Mesendoderm (in vitro differentiated cells): ENCODE data around the gene KIAA1549.

ENCODE experiments used
- DNase-seq: peaks from one replicate; pipeline ENCODE4 v3.0.0; 2013
- H2AK5ac ChIP-seq: 2 replicates; pipeline ENCODE4 v1.6.1; 2013; ENCODE audit warnings: low read length, inconsistent platforms
- H2BK120ac ChIP-seq: 2 replicates; pipeline ENCODE4 v1.6.1; 2013; ENCODE audit warnings: low read depth, mild to moderate bottlenecking, low read length, moderate library complexity, mixed read lengths
- H2BK15ac ChIP-seq: replicated peaks from 2 replicates; pipeline ENCODE4 v1.6.1; 2013; ENCODE audit warnings: low read depth, mild to moderate bottlenecking, moderate library complexity
- H2BK5ac ChIP-seq: 2 replicates; pipeline ENCODE4 v1.6.1; 2013; ENCODE audit warnings: low read length, inconsistent platforms
- H3K18ac ChIP-seq: 2 replicates; pipeline ENCODE4 v1.6.1; 2013; ENCODE audit warnings: mild to moderate bottlenecking, low read length, mixed read lengths
- H3K23ac ChIP-seq: one replicate; pipeline ENCODE4 v1.6.1; 2013; ENCODE audit warnings: low read length
- H3K27ac ChIP-seq: 2 replicates; pipeline ENCODE4 v1.5.1; 2013; ENCODE audit warnings: low read depth, mild to moderate bottlenecking, inconsistent platforms, low read length, moderate library complexity
- H3K27me3 ChIP-seq: 2 replicates; pipeline ENCODE4 v1.6.1; 2013; ENCODE audit warnings: low read length, control low read depth, mild to moderate bottlenecking, inconsistent platforms; ENCODE audit not compliant: insufficient read depth, poor library complexity
- H3K36me3 ChIP-seq: 2 replicates; pipeline ENCODE4 v1.6.1; 2013; ENCODE audit warnings: low read length, inconsistent platforms; ENCODE audit not compliant: control insufficient read depth, insufficient read depth
- H3K4ac ChIP-seq: one replicate; pipeline ENCODE4 v1.6.1; 2013; ENCODE audit warnings: low read depth, mild to moderate bottlenecking, low read length, moderate library complexity
- H3K4me1 ChIP-seq: 2 replicates; pipeline ENCODE4 v1.6.1; 2013; ENCODE audit warnings: low read depth, low read length, inconsistent platforms; ENCODE audit not compliant: control insufficient read depth
- H3K4me2 ChIP-seq: 2 replicates; pipeline ENCODE4 v1.6.1; 2013; ENCODE audit warnings: low read length
- H3K4me3 ChIP-seq: 2 replicates; pipeline ENCODE4 v1.5.1; 2013; ENCODE audit warnings: mild to moderate bottlenecking, low read length
- H3K56ac ChIP-seq: one replicate; pipeline ENCODE4 v1.6.1; 2013; ENCODE audit warnings: low read length
- H3K79me1 ChIP-seq: 2 replicates; pipeline ENCODE4 v1.6.1; 2013; ENCODE audit warnings: low read length, inconsistent platforms
- H3K79me2 ChIP-seq: 2 replicates; pipeline ENCODE4 v1.6.1; 2013; ENCODE audit warnings: mild to moderate bottlenecking, low read length; ENCODE audit not compliant: control insufficient read depth, insufficient read depth
- H3K9ac ChIP-seq: 2 replicates; pipeline ENCODE4 v1.6.1; 2013; ENCODE audit warnings: low read length, inconsistent platforms
- H4K5ac ChIP-seq: one replicate; pipeline ENCODE4 v1.6.1; 2013; ENCODE audit warnings: low read length
- H4K8ac ChIP-seq: one replicate; pipeline ENCODE4 v1.6.1; 2013; ENCODE audit warnings: low read depth, mild to moderate bottlenecking, control low read depth, low read length, moderate library complexity
- WGBS: extraction: QIAGEN DNeasy Blood & Tissue Kit; methylation state at CpG from one replicate; pipeline ENCODE4 v1.1.7; 2013; ENCODE audit warnings: low lambda C conversion rate, missing lambda C conversion rate; ENCODE audit not compliant: insufficient coverage; ENCODE audit errors: extremely low coverage; 5-methylcytosine and 5-hydroxymethylcytosine counted together

The KIAA1549 gene

GRCh38 chr7:138954545-138955475, 26.4 kb downstream of the KIAA1549 start:
- Histone ChIP-seq H3K9ac (no peak overlapping the region), H2BK5ac (no peak overlapping the region), H3K4ac (no peak overlapping the region), H4K8ac (no peak overlapping the region), H3K79me1 (no peaks in the 10 kb centered on the region), H3K27me3 (no peaks in the 10 kb centered on the region), H2BK120ac (no peak overlapping the region), H3K4me1 (no peaks in the 10 kb centered on the region), H3K56ac (peak overlapping the region; percentile 4), H2AK5ac (no peak overlapping the region), H3K27ac (no peak overlapping the region), H3K4me2 (no peak overlapping the region), H3K36me3 (no peaks in the 10 kb centered on the region), H3K18ac (no peak overlapping the region), H3K79me2 (no peaks in the 10 kb centered on the region), H4K5ac (no peak overlapping the region), H3K4me3 (no peak overlapping the region), H3K23ac (no peak overlapping the region), H2BK15ac (no peak overlapping the region)
- WGBS = no CpG with 5 or more reads among the region's 14 CpGs
- DNase-seq = peak; percentile 55

DNA sequence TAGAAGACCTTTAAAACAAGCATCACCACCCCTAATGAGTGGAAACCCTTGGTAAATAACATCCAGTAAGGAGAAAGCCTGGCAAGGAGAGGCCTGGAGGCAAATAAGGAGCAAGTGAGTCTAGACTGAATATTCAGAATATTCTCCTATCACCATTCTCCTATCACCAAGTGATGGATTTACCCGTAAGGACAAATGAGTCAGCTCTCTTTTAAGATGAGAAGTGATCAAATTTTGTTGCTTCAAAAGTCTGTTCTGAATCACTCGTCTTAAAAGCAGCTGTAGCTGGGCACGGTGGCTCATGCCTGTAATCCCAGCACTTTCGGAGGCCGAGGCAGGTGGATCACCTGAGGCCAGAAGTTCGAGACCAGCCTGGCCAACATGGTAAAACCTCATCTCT, 28.4 kb downstream of the KIAA1549 start:
- no peak overlapping the region for H2BK120ac ChIP-seq
- no peaks in the 10 kb centered on the region for H3K79me2 ChIP-seq
- H2BK5ac ChIP-seq = no peak overlapping the region
- no peak overlapping the region for H3K9ac ChIP-seq
- H3K27me3 ChIP-seq = no peaks in the 10 kb centered on the region
- H2AK5ac ChIP-seq = no peak overlapping the region
- H4K5ac ChIP-seq = no peak overlapping the region
- no peak overlapping the region for H3K18ac ChIP-seq
- no peak overlapping the region for H2BK15ac ChIP-seq
- no peak overlapping the region for H3K27ac ChIP-seq
- H4K8ac ChIP-seq = no peak overlapping the region
- H3K4ac ChIP-seq = no peak overlapping the region
- no peak overlapping the region for H3K23ac ChIP-seq
- WGBS = no CpG with 5 or more reads among the region's 6 CpGs
- H3K4me3 ChIP-seq = no peak overlapping the region
- no peak overlapping the region for H3K4me2 ChIP-seq
- no peak for DNase-seq
- no peak overlapping the region for H3K56ac ChIP-seq
- H3K36me3 ChIP-seq = no peaks in the 10 kb centered on the region
- peaks cover 3% of the 10 kb centered on the region for H3K79me1 ChIP-seq
- H3K4me1 ChIP-seq = no peaks in the 10 kb centered on the region

GRCh38 chr7:138951953-138952352, 29.2 kb downstream of the KIAA1549 start:
- Histone ChIP-seq H3K79me2 (no peaks in the 10 kb centered on the region), H3K18ac (no peak overlapping the region), H3K36me3 (no peaks in the 10 kb centered on the region), H3K27ac (no peak overlapping the region), H3K9ac (no peak overlapping the region), H4K8ac (no peak overlapping the region), H2BK15ac (no peak overlapping the region), H3K27me3 (no peaks in the 10 kb centered on the region), H2BK5ac (no peak overlapping the region), H3K23ac (no peak overlapping the region), H2AK5ac (no peak overlapping the region), H3K4ac (no peak overlapping the region), H3K4me2 (no peak overlapping the region), H2BK120ac (no peak overlapping the region), H3K79me1 (peaks cover 3% of the 10 kb centered on the region), H3K4me1 (no peaks in the 10 kb centered on the region), H3K56ac (no peak overlapping the region), H3K4me3 (no peak overlapping the region), H4K5ac (no peak overlapping the region)
- no peak for DNase-seq
- no CpG with 5 or more reads among the region's 9 CpGs for WGBS

GRCh38 chr7:138949421-138950088, 31.6 kb downstream of the KIAA1549 start:
- Histone ChIP-seq H3K79me1 (peaks cover 5% of the 10 kb centered on the region), H3K36me3 (no peaks in the 10 kb centered on the region), H3K4me3 (no peak overlapping the region), H3K56ac (no peak overlapping the region), H2AK5ac (no peak overlapping the region), H3K4ac (no peak overlapping the region), H3K23ac (no peak overlapping the region), H2BK15ac (no peak overlapping the region), H3K4me2 (no peak overlapping the region), H3K4me1 (peaks cover 4% of the 10 kb centered on the region), H3K27ac (no peak overlapping the region), H4K8ac (no peak overlapping the region), H2BK120ac (no peak overlapping the region), H3K9ac (no peak overlapping the region), H4K5ac (no peak overlapping the region), H3K79me2 (no peaks in the 10 kb centered on the region), H3K18ac (no peak overlapping the region), H3K27me3 (no peaks in the 10 kb centered on the region), H2BK5ac (no peak overlapping the region)
- WGBS = no CpG with 5 or more reads among the region's 12 CpGs
- DNase-seq = no peak

- Histone ChIP-seq H3K36me3 (no peaks in the 10 kb centered on the region), H3K56ac (no peak overlapping the region), H3K4me3 (no peak overlapping the region), H3K18ac (no peak overlapping the region), H3K4me1 (peaks cover 4% of the 10 kb centered on the region), H3K4me2 (no peak overlapping the region), H3K79me1 (peaks cover 5% of the 10 kb centered on the region), H3K79me2 (no peaks in the 10 kb centered on the region), H4K8ac (no peak overlapping the region), H2AK5ac (no peak overlapping the region), H2BK15ac (no peak overlapping the region), H3K27ac (no peak overlapping the region), H3K27me3 (no peaks in the 10 kb centered on the region), H3K23ac (no peak overlapping the region), H4K5ac (no peak overlapping the region), H3K9ac (no peak overlapping the region), H2BK5ac (no peak overlapping the region), H2BK120ac (no peak overlapping the region), H3K4ac (no peak overlapping the region)
- WGBS = no CpG with 5 or more reads among the region's 6 CpGs
- no peak for DNase-seq
These were observed 32.8 kb downstream of the KIAA1549 start for GRCh38 chr7:138948403-138948802.
